COLO829 (cell line): ENCODE results near the gene XYLT1.
"Not testable (repeated sequence)": the region's sequence is repeated elsewhere in the genome, so short reads cannot be mapped to it uniquely, and the experiment has no call there.

Experiments
- DNase-seq: peaks from one replicate; pipeline ENCODE4 v3.0.0; 2012; ENCODE audit warnings: low spot score

Gene XYLT1

GRCh38 chr16:17431968-17432625 lies 38.7 kb downstream of the XYLT1 start:
- no peak for DNase-seq

GRCh38 chr16:17431012-17431411 lies 39.7 kb downstream of the XYLT1 start:
- no peak for DNase-seq

GRCh38 chr16:17426451-17426850 lies 44.3 kb downstream of the XYLT1 start:
- no peak for DNase-seq

- DNase-seq = no peak
Measured at GRCh38 chr16:17424771-17425170, 46.0 kb downstream of the XYLT1 start.

- DNase-seq = no peak
Measured at GRCh38 chr16:17423221-17423620, 47.5 kb downstream of the XYLT1 start.

- no peak for DNase-seq
Measured at GRCh38 chr16:17420816-17421215, 49.9 kb downstream of the XYLT1 start.

- DNase-seq = no peak
Measured at GRCh38 chr16:17419266-17419665, 51.5 kb downstream of the XYLT1 start.

GRCh38 chr16:17417740-17418139 lies 53.0 kb downstream of the XYLT1 start:
- DNase-seq = no peak

- no peak for DNase-seq
Measured at GRCh38 chr16:17416461-17417311, 54.1 kb downstream of the XYLT1 start.

GRCh38 chr16:17414916-17415315 lies 55.8 kb downstream of the XYLT1 start:
- no peak for DNase-seq

- DNase-seq = no peak
Measured at GRCh38 chr16:17414421-17414820, 56.3 kb downstream of the XYLT1 start.

GRCh38 chr16:17413508-17413907 lies 57.3 kb downstream of the XYLT1 start:
- DNase-seq = no peak

GRCh38 chr16:17412791-17413190 lies 58.0 kb downstream of the XYLT1 start:
- DNase-seq = no peak

- DNase-seq = no peak
Measured at GRCh38 chr16:17412221-17412620, 58.5 kb downstream of the XYLT1 start.

- no peak for DNase-seq
Measured at GRCh38 chr16:17411263-17411662, 59.5 kb downstream of the XYLT1 start.

GRCh38 chr16:17410316-17410715 lies 60.4 kb downstream of the XYLT1 start:
- DNase-seq = not testable (repeated sequence)

- DNase-seq = no peak
Measured at GRCh38 chr16:17409894-17410293, 60.9 kb downstream of the XYLT1 start.

- no peak for DNase-seq
Measured at GRCh38 chr16:17408955-17409441, 61.8 kb downstream of the XYLT1 start.

- no peak for DNase-seq
Measured at GRCh38 chr16:17408296-17408695, 62.5 kb downstream of the XYLT1 start.

- no peak for DNase-seq
Measured at GRCh38 chr16:17407321-17407720, 63.4 kb downstream of the XYLT1 start.

- DNase-seq = peak; percentile 84
Measured at GRCh38 chr16:17404941-17405689, 65.6 kb downstream of the XYLT1 start.

- DNase-seq = no peak
Measured at GRCh38 chr16:17403859-17404545, 66.8 kb downstream of the XYLT1 start.
